Kidney epithelial cell (primary cell): ENCODE measurements around the gene SORCS3. TPM values are rescaled to one million over a fixed set of nuclear protein-coding genes. Genes with fewer than 3 reads are reported as not detected.

Experiments
- DNase-seq: peaks from one replicate; pipeline ENCODE4 v3.0.0-alpha.2; 2010; ENCODE audit warnings: low read depth
- H3K27me3 ChIP-seq: 2 replicates; pipeline ENCODE4 v1.6.0; 2011; ENCODE audit warnings: low read length; ENCODE audit not compliant: control insufficient read depth, insufficient read depth
- H3K36me3 ChIP-seq: 2 replicates; pipeline ENCODE4 v1.5.1; 2011; ENCODE audit warnings: low read length; ENCODE audit not compliant: control insufficient read depth, insufficient read depth
- H3K4me3 ChIP-seq: 2 replicates; pipeline ENCODE4 v1.5.1; 2011; ENCODE audit warnings: low read depth, mild to moderate bottlenecking, control low read depth, low read length
- total RNA-seq: library from RNA; depleted of rRNA; stranded (reverse); fragments of >200 nt; gene quantifications from 2 replicates; pipeline ENCODE4 v1.2.3, GENCODE V29; 2015
- TF ChIP-seq, protein P1 (sequence below): IDR thresholded peaks from 2 replicates; pipeline ENCODE4 v1.5.1; 2011; ENCODE audit warnings: mild to moderate bottlenecking, moderate library complexity, low read length, control low read depth, inconsistent platforms; ENCODE audit not compliant: insufficient read depth, poor library complexity, severe bottlenecking

The SORCS3 gene
- total RNA-seq, 1 donor from 2014 or later = 0.96 TPM

DNA sequence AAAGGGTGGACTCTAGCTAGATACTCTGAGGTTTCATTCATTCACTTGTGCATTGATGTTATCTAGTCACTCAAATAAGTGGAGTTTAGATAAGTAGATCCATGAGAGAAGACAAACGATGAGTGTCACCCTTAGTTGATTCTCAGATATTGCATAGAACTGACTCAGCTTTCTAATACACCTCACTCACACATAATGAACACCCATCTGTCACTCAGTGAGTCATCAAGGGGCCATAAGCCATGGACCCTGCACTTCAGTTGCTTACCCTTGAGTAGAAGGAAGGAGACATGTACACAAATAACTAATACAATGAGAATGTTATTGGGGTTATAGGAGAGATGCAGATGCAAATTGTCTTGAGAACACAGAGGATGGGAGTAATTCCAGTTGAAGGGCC lies 163.8 kb downstream of the SORCS3 start:
- no peaks in the 10 kb centered on the region for H3K27me3 ChIP-seq
- no peaks in the 10 kb centered on the region for H3K36me3 ChIP-seq
- TF ChIP-seq, protein P1, sequence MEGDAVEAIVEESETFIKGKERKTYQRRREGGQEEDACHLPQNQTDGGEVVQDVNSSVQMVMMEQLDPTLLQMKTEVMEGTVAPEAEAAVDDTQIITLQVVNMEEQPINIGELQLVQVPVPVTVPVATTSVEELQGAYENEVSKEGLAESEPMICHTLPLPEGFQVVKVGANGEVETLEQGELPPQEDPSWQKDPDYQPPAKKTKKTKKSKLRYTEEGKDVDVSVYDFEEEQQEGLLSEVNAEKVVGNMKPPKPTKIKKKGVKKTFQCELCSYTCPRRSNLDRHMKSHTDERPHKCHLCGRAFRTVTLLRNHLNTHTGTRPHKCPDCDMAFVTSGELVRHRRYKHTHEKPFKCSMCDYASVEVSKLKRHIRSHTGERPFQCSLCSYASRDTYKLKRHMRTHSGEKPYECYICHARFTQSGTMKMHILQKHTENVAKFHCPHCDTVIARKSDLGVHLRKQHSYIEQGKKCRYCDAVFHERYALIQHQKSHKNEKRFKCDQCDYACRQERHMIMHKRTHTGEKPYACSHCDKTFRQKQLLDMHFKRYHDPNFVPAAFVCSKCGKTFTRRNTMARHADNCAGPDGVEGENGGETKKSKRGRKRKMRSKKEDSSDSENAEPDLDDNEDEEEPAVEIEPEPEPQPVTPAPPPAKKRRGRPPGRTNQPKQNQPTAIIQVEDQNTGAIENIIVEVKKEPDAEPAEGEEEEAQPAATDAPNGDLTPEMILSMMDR = no peak
- no peak for DNase-seq
- H3K4me3 ChIP-seq = no peak overlapping the region

DNA sequence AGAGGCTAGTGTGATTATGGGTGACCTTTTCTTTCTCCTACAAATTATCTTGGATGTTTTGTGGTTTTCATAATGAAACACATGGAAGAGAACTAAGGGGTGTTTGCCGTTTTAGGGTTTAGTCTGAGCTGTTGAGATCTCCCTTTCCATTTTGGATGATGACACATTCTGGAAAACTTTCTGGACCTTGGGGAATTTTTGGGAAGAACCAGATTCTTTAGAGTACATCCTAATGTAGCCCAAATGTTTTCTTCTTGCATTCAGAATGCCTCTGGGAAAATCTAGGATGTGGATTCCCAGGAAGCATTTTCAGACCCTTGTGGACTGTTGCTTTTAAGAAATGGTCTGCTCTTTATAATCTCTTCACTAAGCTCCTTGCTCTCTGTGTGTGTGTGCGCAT lies 165.7 kb downstream of the SORCS3 start:
- H3K36me3 ChIP-seq = no peaks in the 10 kb centered on the region
- H3K4me3 ChIP-seq = no peak overlapping the region
- TF ChIP-seq, protein P1 = no peak
- DNase-seq = no peak
- H3K27me3 ChIP-seq = no peaks in the 10 kb centered on the region

- TF ChIP-seq, protein P1 = no peak
- DNase-seq = no peak
- no peaks in the 10 kb centered on the region for H3K27me3 ChIP-seq
Measured at GRCh38 chr10:104807581-104808310, 166.7 kb downstream of the SORCS3 start.

GRCh38 chr10:104809288-104810090 lies 168.4 kb downstream of the SORCS3 start:
- DNase-seq = peak; percentile 96
- Histone ChIP-seq H3K36me3 (no peaks in the 10 kb centered on the region), H3K4me3 (no peak overlapping the region), H3K27me3 (no peaks in the 10 kb centered on the region)
- TF ChIP-seq, protein P1 = no peak

More at GRCh38 chr10:104807581-104808310, 166.7 kb downstream of the SORCS3 start:
- no peaks in the 10 kb centered on the region for H3K36me3 ChIP-seq
- H3K4me3 ChIP-seq = no peak overlapping the region

DNA sequence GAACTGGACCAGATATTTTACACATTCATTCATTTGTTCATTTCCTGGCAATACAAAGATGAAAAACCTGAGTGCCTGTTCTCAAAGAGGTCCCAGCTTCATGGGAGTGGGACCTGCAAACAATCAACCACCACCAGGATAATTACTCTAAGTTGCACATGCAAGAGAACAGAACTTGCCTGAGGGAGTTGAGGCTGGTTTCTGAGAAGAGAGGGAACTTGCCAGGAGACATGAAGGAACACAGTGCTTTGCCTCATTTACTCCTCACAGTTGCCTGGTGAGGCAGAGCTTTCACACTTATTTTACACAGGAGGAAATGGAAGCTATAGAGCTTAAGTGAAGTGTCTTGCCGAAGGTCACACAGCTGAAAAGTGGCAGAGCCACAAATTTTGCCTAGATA lies 170.1 kb downstream of the SORCS3 start:
- Histone ChIP-seq H3K27me3 (no peaks in the 10 kb centered on the region), H3K4me3 (no peak overlapping the region), H3K36me3 (no peaks in the 10 kb centered on the region)
- DNase-seq = no peak
- TF ChIP-seq, protein P1 = no peak

GRCh38 chr10:104816501-104816900 lies 175.4 kb downstream of the SORCS3 start:
- no peak for DNase-seq
- no peaks in the 10 kb centered on the region for H3K27me3 ChIP-seq
- H3K36me3 ChIP-seq = no peaks in the 10 kb centered on the region
- TF ChIP-seq, protein P1 = no peak
- no peak overlapping the region for H3K4me3 ChIP-seq
